HepG2 (cell line): ENCODE results near the gene KRTAP10-9. TPM values are rescaled to one million over a fixed set of nuclear protein-coding genes. Genes with fewer than 3 reads are reported as not detected.
A peak's percentile ranks its signal among the peaks of the same experiment; 100 is the strongest.

Experiments used
- ATAC-seq: fragments of 200-7000 bp; cut with Tn5 transposase; 3 replicates; pipeline ENCODE4 v1.9.1; 2020; ENCODE audit warnings: mild to moderate bottlenecking, moderate library complexity
- BruUV-seq: library from RNA; stranded (reverse); fragments of 400-500 nt; replicated peaks from 2 replicates; lab custom pipeline; 2021; lab: Mats Ljungman, UMichigan
- CTCF ChIA-PET: fragments of 300-600 bp; formaldehyde crosslinking; extraction: SDS; loops from one replicate; lab custom pipeline; 2021; ENCODE audit warnings: low total read pairs, inconsistent platforms, low intra/inter-chr PET ratio; lab: Yijun Ruan, JAX
- POLR2A ChIA-PET: fragments of 350-600 bp; sonication (Branson Sonifier 250); formaldehyde crosslinking; loops from one replicate; lab custom pipeline; 2020; ENCODE audit warnings: antibody characterized with exemption, inconsistent platforms; lab: Yijun Ruan, JAX
- DNase-seq: peaks from one replicate; pipeline ENCODE4 v3.0.0-alpha.2; 2015; ENCODE audit warnings: low spot score
- FAIRE-seq: peaks from 3 replicates; lab custom pipeline; 2011; peaks lifted over from hg19 to GRCh38; lab: Jason Lieb, UNC
- H2AFZ ChIP-seq: one replicate; pipeline ENCODE4 v1.6.1; 2011; ENCODE audit warnings: low read length, inconsistent platforms
- H3K27ac ChIP-seq: fragments of 300-600 bp; 3 replicates; pipeline ENCODE4 v1.8.0; 2011; ENCODE audit warnings: mixed run types, mild to moderate bottlenecking, mixed read lengths, low read length, inconsistent platforms; ENCODE audit not compliant: insufficient read depth; ENCODE audit errors: extremely low read length
- H3K27me3 ChIP-seq, 2 experiments: fragments of 200-600 bp in 1 of 2; 2 replicates in 1 of 2; 3 replicates in 1 of 2; pipeline versions ENCODE4 v1.6.0 to v1.8.0; 2011; ENCODE audit warnings: low read length in 2 of 2, mild to moderate bottlenecking in 2 of 2, moderate library complexity in 2 of 2, inconsistent platforms in 1 of 2; ENCODE audit not compliant: insufficient read depth in 2 of 2, control insufficient read depth in 1 of 2
- H3K36me3 ChIP-seq, 2 experiments: fragments of 200-600 bp in 1 of 2; replicated peaks in 1 of 2; 2 replicates in 1 of 2; 3 replicates in 1 of 2; pipeline versions ENCODE4 v1.5.1 to v1.8.0; 2011; ENCODE audit warnings: low read length in 2 of 2, inconsistent platforms in 1 of 2; ENCODE audit not compliant: insufficient read depth in 2 of 2, control insufficient read depth in 1 of 2
- H3K4me1 ChIP-seq: 2 replicates; pipeline ENCODE4 v1.5.1; 2012; ENCODE audit warnings: low read length, inconsistent platforms; ENCODE audit not compliant: insufficient read depth
- H3K4me2 ChIP-seq: 2 replicates; pipeline ENCODE4 v1.6.0; 2011; ENCODE audit warnings: low read depth, low read length, inconsistent platforms
- H3K4me3 ChIP-seq, 3 experiments: fragments of 200-600 bp in 1 of 3; sonication (generic), shearing (Covaris generic) in 1 of 3; replicated peaks in 1 of 3; 2 replicates each; pipeline ENCODE4 v1.5.1; 2011 to 2016; ENCODE audit warnings: low read length in 3 of 3, inconsistent platforms in 2 of 3, low read depth in 2 of 3, mild to moderate bottlenecking in 2 of 3, control low read depth in 1 of 3, mixed read lengths in 1 of 3; ENCODE audit not compliant: insufficient read depth in 1 of 3
- H3K79me2 ChIP-seq: one replicate; pipeline ENCODE4 v1.6.1; 2011; ENCODE audit warnings: low read length, inconsistent platforms; ENCODE audit not compliant: insufficient read depth
- H3K9ac ChIP-seq: 2 replicates; pipeline ENCODE4 v1.6.0; 2011; ENCODE audit warnings: mild to moderate bottlenecking, low read depth, low read length, inconsistent platforms; ENCODE audit not compliant: insufficient read depth
- H3K9me3 ChIP-seq: 2 replicates; pipeline ENCODE4 v1.5.1; 2012; ENCODE audit warnings: mild to moderate bottlenecking, low read length
- H4K20me1 ChIP-seq: 2 replicates; pipeline ENCODE4 v1.6.0; 2011; ENCODE audit warnings: inconsistent platforms, mild to moderate bottlenecking, low read length, moderate library complexity; ENCODE audit not compliant: insufficient read depth
- BORCS8-MEF2B ChIP-seq: sonication (generic); formaldehyde crosslinking; IDR thresholded peaks from 2 replicates; pipeline ENCODE4 v1.8.0; 2022; ENCODE audit warnings: mild to moderate bottlenecking, missing genetic modification reagents
- DMAP1 ChIP-seq: IDR thresholded peaks from 2 replicates; pipeline ENCODE4 v1.6.1; 2016
- FOXK2 ChIP-seq: fragments of 450-650 bp; IDR thresholded peaks from 2 replicates; pipeline ENCODE4 v1.6.1; 2016
- GATAD1 ChIP-seq: IDR thresholded peaks from 2 replicates; pipeline ENCODE4 v1.6.1; 2016; ENCODE audit warnings: missing genetic modification reagents, missing compliant biosample characterization
- GTF3A ChIP-seq: sonication (generic); formaldehyde crosslinking; conservative IDR thresholded peaks from 2 replicates; pipeline ENCODE4 v1.4.0; 2020; ENCODE audit warnings: mild to moderate bottlenecking, missing genetic modification reagents
- NFE2 ChIP-seq: sonication (generic); formaldehyde crosslinking; IDR thresholded peaks from 2 replicates; pipeline ENCODE4 v1.4.0; 2020; ENCODE audit warnings: missing genetic modification reagents
- RFX3 ChIP-seq: IDR thresholded peaks from 2 replicates; pipeline ENCODE4 v1.6.1; 2016; ENCODE audit warnings: missing biosample characterization, missing genetic modification reagents
- ZNF510 ChIP-seq: sonication (generic); formaldehyde crosslinking; IDR thresholded peaks from 2 replicates; pipeline ENCODE4 v1.4.0; 2020; ENCODE audit warnings: low read depth, mild to moderate bottlenecking, missing genetic modification reagents
- ZNF639 ChIP-seq: conservative IDR thresholded peaks from 2 replicates; pipeline ENCODE4 v1.6.1; 2018; ENCODE audit warnings: missing genetic modification reagents
- ZNF740 ChIP-seq: sonication (generic); formaldehyde crosslinking; IDR thresholded peaks from 2 replicates; pipeline ENCODE4 v1.4.0; 2020; ENCODE audit warnings: missing genetic modification reagents
- WGBS: methylation state at CpG from one replicate; pipeline ENCODE4 v1.1.6; 2017; ENCODE audit warnings: low lambda C conversion rate; 5-methylcytosine and 5-hydroxymethylcytosine counted together
- in situ Hi-C: cut with HindIII; loops from 2 replicates; pipeline ENCODE4 v1.10.0; 2017; ENCODE audit warnings: low pct_unique_long_range_greater_than_20kb; ENCODE audit not compliant: extremely low pct_ligation_motif_present
- intact Hi-C: fragments of 100-400 bp; cut with micrococcal nuclease; formaldehyde crosslinking; loops from one replicate; pipeline ENCODE4 v1.10.0; 2022; ENCODE audit not compliant: unreplicated experiment
- polyA plus RNA-seq, 8 experiments: library from polyadenylated mRNA; depleted of rRNA in 3 of 8; stranded (reverse) in 7 of 8; unstranded in 1 of 8; fragments of >200 nt; fragmentation: Illumina TruSeq in 4 of 8; extraction: Trizol in 4 of 8; gene quantifications; 2 replicates each; pipeline versions ENCODE4 v1.2.1 to v1.2.3, GENCODE V29; 2011 to 2016; ENCODE audit warnings: low read depth in 4 of 8, missing spikeins in 1 of 8, mixed read lengths in 1 of 8; ENCODE audit not compliant: insufficient read depth in 1 of 8
- total RNA-seq, 5 experiments: library from RNA; depleted of rRNA; stranded (reverse); fragments of >200 nt; fragmentation: Illumina TruSeq; extraction: Trizol; gene quantifications; 2 replicates each; pipeline ENCODE4 v1.2.3, GENCODE V29; 2016; ENCODE audit warnings: low read depth in 1 of 5
- TF ChIP-seq, protein P1 (sequence below): sonication (generic); formaldehyde crosslinking; IDR thresholded peaks from 2 replicates; pipeline ENCODE4 v1.9.0; 2022; ENCODE audit warnings: missing genetic modification reagents, mild to moderate bottlenecking, borderline replicate concordance
- TF ChIP-seq, protein P2 (sequence below): sonication (generic); formaldehyde crosslinking; IDR thresholded peaks from 2 replicates; pipeline ENCODE4 v1.8.1; 2023; ENCODE audit warnings: missing genetic modification reagents, mild to moderate bottlenecking, borderline replicate concordance
- TF ChIP-seq, protein P3 (sequence below): sonication (generic); formaldehyde crosslinking; IDR thresholded peaks from 2 replicates; pipeline ENCODE4 v1.9.0; 2021; ENCODE audit warnings: missing genetic modification reagents, mild to moderate bottlenecking, borderline replicate concordance
- TF ChIP-seq, protein P4 (sequence below): IDR thresholded peaks from 2 replicates; pipeline ENCODE4 v1.6.1; 2016
- TF ChIP-seq, protein P5 (sequence below): IDR thresholded peaks from 2 replicates; pipeline ENCODE4 v1.6.1; 2016; ENCODE audit warnings: missing compliant biosample characterization, missing genetic modification reagents, borderline replicate concordance

KRTAP10-9 gene
- total and polyA plus RNA-seq, 2 of the 13 experiments (the other 11 are each of a cell fraction or from before 2014, with no cell fraction given): not detected

GRCh38 chr21:44593598-44594405 is 33.1 kb upstream of the KRTAP10-9 start:
- Histone ChIP-seq H3K4me2 (peak overlapping the region; percentile 59), H3K36me3 (no peaks in the 10 kb centered on the region), H3K4me3 (peak overlapping the region in 1 of 3 experiments; percentile 4; a peak in 1 of 6 replicates), H2AFZ (no peak overlapping the region), H3K79me2 (no peaks in the 10 kb centered on the region), H3K27ac (peak overlapping the region; percentile 80), H3K9me3 (no peaks in the 10 kb centered on the region), H3K27me3 (no peaks in the 10 kb centered on the region; a peak in 1 of 5 replicates), H3K4me1 (peaks cover 52% of the 10 kb centered on the region), H4K20me1 (no peaks in the 10 kb centered on the region), H3K9ac (peak overlapping the region; percentile 54)
- 42% methylated on average over 12 of the region's 20 CpGs for WGBS
- FAIRE-seq (peak; percentile 78), ATAC-seq (peak; percentile 90), DNase-seq (peak; percentile 81)
- BruUV-seq: no TSS peak
- ChIA-PET POLR2A (no interaction called here), CTCF (no interaction called here)
- in situ Hi-C loops (no loop called here), intact Hi-C loops (no loop called here)
- TF ChIP-seq ZNF510 (no peak), DMAP1 (CRISPR knock-in tag) (peak; percentile 43; the same call in 1 of the 2 replicates), RFX3 (no peak), BORCS8-MEF2B (CRISPR knock-in tag) (0 out of 2 replicates have a peak, but pooled peaks have one; percentile 42), FOXK2 (0 out of 2 replicates have a peak, but pooled peaks have one; percentile 43), GTF3A (CRISPR knock-in tag) (no peak), NFE2 (CRISPR knock-in tag) (no peak), ZNF740 (CRISPR knock-in tag) (peak; percentile 28; the same call in 1 of the 2 replicates), ZNF639 (CRISPR knock-in tag) (0 out of 2 replicates have a peak, but pooled peaks have one; percentile 37), GATAD1 (CRISPR knock-in tag) (peak; percentile 46; the same call in 1 of the 2 replicates)
- TF ChIP-seq, protein P1, sequence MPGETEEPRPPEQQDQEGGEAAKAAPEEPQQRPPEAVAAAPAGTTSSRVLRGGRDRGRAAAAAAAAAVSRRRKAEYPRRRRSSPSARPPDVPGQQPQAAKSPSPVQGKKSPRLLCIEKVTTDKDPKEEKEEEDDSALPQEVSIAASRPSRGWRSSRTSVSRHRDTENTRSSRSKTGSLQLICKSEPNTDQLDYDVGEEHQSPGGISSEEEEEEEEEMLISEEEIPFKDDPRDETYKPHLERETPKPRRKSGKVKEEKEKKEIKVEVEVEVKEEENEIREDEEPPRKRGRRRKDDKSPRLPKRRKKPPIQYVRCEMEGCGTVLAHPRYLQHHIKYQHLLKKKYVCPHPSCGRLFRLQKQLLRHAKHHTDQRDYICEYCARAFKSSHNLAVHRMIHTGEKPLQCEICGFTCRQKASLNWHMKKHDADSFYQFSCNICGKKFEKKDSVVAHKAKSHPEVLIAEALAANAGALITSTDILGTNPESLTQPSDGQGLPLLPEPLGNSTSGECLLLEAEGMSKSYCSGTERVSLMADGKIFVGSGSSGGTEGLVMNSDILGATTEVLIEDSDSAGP (CRISPR knock-in tag): peak; percentile 37; the same call in 1 of the 2 replicates
- TF ChIP-seq, protein P2, sequence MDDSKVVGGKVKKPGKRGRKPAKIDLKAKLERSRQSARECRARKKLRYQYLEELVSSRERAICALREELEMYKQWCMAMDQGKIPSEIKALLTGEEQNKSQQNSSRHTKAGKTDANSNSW: 0 out of 2 replicates have a peak, but pooled peaks have one; percentile 70
- TF ChIP-seq, protein P3, sequence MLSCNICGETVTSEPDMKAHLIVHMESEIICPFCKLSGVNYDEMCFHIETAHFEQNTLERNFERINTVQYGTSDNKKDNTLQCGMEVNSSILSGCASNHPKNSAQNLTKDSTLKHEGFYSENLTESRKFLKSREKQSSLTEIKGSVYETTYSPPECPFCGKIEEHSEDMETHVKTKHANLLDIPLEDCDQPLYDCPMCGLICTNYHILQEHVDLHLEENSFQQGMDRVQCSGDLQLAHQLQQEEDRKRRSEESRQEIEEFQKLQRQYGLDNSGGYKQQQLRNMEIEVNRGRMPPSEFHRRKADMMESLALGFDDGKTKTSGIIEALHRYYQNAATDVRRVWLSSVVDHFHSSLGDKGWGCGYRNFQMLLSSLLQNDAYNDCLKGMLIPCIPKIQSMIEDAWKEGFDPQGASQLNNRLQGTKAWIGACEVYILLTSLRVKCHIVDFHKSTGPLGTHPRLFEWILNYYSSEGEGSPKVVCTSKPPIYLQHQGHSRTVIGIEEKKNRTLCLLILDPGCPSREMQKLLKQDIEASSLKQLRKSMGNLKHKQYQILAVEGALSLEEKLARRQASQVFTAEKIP: no peak
- TF ChIP-seq, protein P4, sequence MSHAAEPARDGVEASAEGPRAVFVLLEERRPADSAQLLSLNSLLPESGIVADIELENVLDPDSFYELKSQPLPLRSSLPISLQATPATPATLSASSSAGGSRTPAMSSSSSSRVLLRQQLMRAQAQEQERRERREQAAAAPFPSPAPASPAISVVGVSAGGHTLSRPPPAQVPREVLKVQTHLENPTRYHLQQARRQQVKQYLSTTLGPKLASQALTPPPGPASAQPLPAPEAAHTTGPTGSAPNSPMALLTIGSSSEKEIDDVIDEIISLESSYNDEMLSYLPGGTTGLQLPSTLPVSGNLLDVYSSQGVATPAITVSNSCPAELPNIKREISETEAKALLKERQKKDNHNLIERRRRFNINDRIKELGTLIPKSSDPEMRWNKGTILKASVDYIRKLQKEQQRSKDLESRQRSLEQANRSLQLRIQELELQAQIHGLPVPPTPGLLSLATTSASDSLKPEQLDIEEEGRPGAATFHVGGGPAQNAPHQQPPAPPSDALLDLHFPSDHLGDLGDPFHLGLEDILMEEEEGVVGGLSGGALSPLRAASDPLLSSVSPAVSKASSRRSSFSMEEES: peak; percentile 79; the same call in 1 of the 2 replicates
- TF ChIP-seq, protein P5, sequence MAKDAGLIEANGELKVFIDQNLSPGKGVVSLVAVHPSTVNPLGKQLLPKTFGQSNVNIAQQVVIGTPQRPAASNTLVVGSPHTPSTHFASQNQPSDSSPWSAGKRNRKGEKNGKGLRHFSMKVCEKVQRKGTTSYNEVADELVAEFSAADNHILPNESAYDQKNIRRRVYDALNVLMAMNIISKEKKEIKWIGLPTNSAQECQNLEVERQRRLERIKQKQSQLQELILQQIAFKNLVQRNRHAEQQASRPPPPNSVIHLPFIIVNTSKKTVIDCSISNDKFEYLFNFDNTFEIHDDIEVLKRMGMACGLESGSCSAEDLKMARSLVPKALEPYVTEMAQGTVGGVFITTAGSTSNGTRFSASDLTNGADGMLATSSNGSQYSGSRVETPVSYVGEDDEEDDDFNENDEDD: peak; percentile 87
